ENCODE data around the gene MRPL44.
"Not testable (repeated sequence)": the region's sequence is repeated elsewhere in the genome, so short reads cannot be mapped to it uniquely, and the experiment has no call there.

Gene MRPL44

GRCh38 chr2:223937535-223937934 is 19.7 kb upstream of the MRPL44 start:
- DNase-seq = no peak

- not testable (repeated sequence) for DNase-seq
Observed at GRCh38 chr2:223939438-223939837, 17.8 kb upstream of the MRPL44 start.

- DNase-seq = no peak
Observed at GRCh38 chr2:223941579-223942277, 15.5 kb upstream of the MRPL44 start.

GRCh38 chr2:223943135-223943534 is 14.1 kb upstream of the MRPL44 start:
- DNase-seq = no peak

- no peak for DNase-seq
Observed at GRCh38 chr2:223943561-223944008, 13.7 kb upstream of the MRPL44 start.

- peak; percentile 5 for DNase-seq
Observed at GRCh38 chr2:223944166-223944702, 13.0 kb upstream of the MRPL44 start.

GRCh38 chr2:223944703-223945531 is 12.3 kb upstream of the MRPL44 start, which contains the start of gene WDFY1:
WDFY1 (minus strand) TSS chr2:223945335; CDS start chr2:223945284, 51 bp downstream.
- DNase-seq = peak; percentile 29

GRCh38 chr2:223945755-223946154 is 11.5 kb upstream of the MRPL44 start:
- DNase-seq = no peak

GRCh38 chr2:223947711-223948205 is 9.5 kb upstream of the MRPL44 start:
- no peak for DNase-seq

GRCh38 chr2:223949241-223949840 is 7.9 kb upstream of the MRPL44 start:
- no peak for DNase-seq

GRCh38 chr2:223950448-223951347 is 6.6 kb upstream of the MRPL44 start:
- peak; percentile 72 for DNase-seq

- DNase-seq = no peak
Observed at GRCh38 chr2:223952280-223952968, 4.8 kb upstream of the MRPL44 start.

- no peak for DNase-seq
Observed at GRCh38 chr2:223954401-223954800, 2.9 kb upstream of the MRPL44 start.

- no peak for DNase-seq
Observed at GRCh38 chr2:223956300-223956699, 963 bp upstream of the MRPL44 start.

GRCh38 chr2:223959688-223960087 is 2.4 kb downstream of the MRPL44 start:
- no peak for DNase-seq

- DNase-seq = no peak
Observed at GRCh38 chr2:223967981-223968380, 10.7 kb downstream of the MRPL44 start.

GRCh38 chr2:223969315-223969714 is 12.1 kb downstream of the MRPL44 start:
- DNase-seq = no peak

GRCh38 chr2:223969856-223970255 is 12.6 kb downstream of the MRPL44 start:
- DNase-seq = no peak

GRCh38 chr2:223970343-223971128 is 13.3 kb downstream of the MRPL44 start:
- DNase-seq = no peak

- no peak for DNase-seq
Observed at GRCh38 chr2:223971731-223972130, 14.5 kb downstream of the MRPL44 start.
